Islet of Langerhans (tissue), 1 donor: ENCODE data around the gene PTGIR.
"Not testable (repeated sequence)": the region's sequence is repeated elsewhere in the genome, so short reads cannot be mapped to it uniquely, and the experiment has no call there.

Experiments
- FAIRE-seq: peaks from one replicate; lab custom pipeline; 2011; peaks lifted over from hg19 to GRCh38; lab: Jason Lieb, UNC

PTGIR gene

DNA sequence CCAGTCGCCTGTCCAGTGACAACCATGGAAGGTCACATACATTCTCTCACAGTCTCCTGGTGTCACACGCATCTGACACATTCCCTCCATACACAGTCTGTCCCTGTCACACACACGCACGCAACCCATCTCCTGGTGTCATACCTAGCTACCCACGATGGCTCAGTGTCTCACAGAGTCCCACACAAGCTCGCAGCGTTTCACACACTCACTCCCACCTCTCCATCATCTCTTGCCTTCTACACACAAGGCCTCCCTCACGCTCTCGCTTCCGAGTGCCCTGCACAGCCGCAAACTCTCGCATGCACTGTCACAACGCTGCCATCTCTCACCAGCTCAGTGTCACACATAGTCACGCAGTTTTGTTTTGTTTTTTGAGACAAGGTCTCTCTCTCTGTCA lies 12.3 kb upstream of the PTGIR start:
- no peak for FAIRE-seq

DNA sequence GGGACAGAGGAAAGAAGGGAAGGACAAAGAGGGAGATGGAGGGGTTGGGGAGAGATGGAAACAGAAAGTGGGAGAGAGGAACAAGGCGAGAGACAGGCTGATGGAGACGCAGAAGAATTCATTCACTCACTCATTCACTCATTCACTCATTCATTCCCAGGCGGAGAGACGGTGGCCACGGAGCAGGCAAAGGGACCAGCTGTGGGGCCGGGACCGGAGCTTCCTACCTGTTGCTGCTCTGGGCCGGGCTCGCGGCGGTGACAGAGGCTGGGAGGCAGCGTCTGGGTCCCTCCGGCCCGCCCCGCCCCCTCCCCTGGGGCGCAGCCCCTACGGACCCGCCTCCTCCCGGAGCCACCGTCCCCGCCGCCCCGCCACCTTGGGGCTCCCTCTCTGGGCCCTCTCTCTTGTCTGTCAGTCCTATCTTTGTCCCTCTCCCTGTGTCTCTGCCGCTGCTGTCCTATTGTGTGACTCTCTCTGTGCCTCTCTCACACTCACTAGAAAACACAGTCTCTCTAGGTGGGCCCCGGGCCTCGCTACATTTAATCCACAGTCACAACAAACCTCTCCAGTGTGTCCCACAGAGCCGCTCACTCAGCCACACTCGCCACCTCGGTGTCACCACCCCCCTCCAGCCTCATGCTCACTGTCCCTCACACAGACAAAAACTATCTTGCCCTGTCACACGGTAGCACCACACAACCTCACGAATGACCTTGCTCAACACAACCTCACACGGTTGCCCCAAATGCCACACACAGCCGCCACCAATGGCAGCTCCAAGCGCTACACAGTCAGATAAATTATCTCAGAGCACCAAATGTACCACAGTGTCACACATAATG lies 11.3 kb upstream of the PTGIR start, which contains the start of gene GNG8:
GNG8 (minus strand) TSS at position 283 of the 842 bp plus-strand sequence. CDS start 1,520 bp downstream, outside the sequence.
- FAIRE-seq, result no peak

DNA sequence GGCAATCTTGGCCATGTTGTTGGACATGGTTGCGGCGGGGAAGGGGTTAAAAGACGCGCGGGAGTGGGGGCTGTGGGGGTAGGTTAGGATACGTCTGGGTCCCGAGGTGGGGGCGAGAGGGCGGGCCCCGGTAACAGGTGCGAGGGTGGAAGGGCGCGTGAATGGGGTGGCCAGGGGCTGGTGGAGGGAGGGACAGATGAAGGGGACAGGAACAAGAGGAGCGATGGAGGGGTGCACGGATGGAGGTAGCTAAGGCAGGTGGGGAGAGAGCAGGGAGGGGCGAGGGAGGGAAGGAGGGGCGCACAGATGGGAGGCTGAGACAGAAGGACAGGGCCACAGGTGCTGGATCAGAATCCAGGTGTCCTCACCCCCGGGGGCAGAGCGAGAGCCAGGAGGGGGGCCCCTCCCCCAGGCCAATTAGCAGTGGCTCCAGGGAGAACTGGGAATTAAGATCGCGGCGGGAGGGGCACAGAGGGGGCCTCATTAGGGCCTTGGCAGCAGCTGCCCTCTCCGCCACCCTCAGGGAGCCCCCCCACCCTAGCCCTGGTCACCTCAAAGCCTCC lies 9.8 kb upstream of the PTGIR start:
- FAIRE-seq, result no peak

DNA sequence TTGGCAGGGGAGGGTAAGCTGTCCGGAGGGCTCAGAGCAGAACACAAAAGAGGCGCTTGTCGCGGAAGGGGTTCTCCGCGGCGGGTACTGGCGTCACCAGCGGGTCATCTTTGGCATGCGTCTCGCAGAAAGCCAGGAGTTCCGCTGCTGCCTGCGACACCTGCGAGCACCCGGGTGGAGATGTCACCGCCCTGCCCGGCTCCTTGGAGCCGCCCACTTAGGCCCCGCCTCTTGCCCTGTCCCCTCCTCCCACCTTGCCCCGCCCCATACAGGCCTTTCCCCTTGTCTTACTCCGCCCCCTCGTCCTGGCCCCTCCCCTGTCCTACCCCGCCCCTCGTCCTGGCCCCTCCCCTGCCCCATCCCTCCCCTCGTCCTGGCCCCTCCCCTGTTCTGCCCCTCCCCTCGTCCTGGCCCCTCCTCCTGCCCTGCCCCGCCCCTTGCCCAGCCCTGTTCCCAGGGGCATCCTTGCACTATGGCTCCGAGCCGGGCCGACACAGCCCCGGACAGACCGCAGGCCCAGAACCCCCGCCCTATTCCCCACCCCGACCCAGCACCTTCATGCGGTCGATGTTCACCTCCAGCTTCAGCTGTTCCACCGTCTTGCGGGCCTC lies 9.3 kb upstream of the PTGIR start:
- no peak for FAIRE-seq

DNA sequence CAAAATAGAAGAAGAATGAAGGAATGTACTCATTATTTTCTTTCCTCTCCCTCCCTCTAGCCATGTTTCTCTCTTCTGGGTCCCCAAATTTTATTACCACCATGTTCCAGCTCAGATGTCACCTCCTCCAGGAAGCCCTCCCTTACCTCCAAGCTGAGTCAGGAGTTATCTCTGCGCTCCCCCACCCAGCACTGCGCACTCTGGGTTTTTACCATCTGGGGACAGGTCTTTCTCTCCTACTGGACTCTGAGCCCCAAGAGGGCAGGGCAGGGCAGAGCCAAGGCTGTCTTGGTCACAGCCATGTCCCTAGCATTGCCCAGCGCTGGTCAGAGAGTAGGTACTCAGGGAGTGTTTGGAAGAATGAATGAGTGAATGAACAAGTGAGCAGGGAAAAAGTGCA lies 8.2 kb upstream of the PTGIR start:
- FAIRE-seq, result no peak

DNA sequence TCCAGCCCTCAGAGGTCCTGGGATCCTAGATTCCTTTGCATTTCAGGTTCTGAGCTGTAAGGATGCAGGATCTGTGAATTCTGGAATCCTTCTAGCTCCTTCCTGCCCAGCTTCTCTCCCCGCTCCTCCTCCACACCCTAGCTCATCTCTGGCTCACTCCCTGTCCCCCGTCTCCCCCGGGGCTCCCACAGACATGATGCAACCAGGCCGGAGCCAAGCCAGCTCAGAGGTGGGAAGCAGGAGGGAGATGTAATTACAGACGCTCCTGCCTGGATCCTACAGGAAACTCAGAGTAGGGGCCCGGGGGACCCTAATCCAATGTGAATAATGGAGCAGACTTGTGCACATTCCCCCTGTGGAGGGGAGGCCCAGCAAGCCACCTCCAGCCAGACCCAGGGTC lies 6.6 kb upstream of the PTGIR start:
- FAIRE-seq, result no peak

DNA sequence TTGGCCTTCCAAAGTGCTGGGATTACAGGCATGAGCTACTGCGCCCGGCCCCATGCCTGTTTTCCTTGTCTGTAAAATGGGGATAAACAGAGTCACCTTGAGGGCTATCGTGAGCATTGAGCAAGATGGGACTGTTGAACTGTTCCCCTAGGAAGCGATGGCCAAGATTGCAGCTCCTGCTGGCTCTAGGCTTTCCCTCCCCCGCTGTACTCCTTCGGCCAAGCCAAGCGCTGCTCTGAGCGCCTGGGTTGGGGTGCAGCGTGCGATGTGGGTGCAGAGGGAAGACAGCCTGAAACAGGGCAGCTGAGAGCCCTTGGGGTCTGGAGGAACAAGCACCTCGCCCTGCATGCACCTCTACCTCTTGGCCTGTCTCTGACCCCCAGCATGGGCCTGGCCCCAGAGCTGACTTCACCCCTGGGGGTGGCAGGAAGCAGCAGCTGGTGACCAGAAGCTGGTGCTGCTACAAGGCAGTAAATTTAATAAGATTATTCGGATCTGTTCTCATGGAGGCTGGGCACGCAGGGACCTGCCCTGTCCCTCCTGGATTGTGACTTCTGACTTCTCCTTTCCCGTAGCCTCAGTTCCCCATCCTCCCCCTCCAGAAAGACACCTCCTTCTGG lies 5.8 kb upstream of the PTGIR start:
- no peak for FAIRE-seq

DNA sequence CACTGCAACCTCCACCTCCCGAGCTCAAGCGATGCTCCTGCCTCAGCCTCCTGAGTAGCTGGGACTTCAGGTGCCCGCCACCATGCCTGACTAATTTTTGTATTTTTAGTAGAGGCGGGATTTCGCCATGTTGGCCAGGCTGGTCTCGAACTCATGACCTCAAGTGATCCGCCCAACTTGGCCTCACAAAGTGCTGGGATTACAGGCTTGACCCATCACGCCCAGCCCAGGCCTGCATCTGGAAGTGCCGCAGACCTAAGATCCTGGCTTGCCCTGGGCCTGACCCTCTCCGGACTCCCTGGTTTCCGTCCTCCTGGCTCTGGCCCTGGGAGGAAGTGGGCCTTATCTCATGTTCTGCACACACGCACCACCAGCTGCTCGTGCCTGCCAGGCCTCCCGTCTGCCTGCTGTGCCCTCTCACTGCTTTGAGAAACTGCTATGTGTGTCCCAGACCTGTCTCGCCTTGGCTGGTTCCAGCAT lies 4.7 kb upstream of the PTGIR start:
- FAIRE-seq, result no peak

DNA sequence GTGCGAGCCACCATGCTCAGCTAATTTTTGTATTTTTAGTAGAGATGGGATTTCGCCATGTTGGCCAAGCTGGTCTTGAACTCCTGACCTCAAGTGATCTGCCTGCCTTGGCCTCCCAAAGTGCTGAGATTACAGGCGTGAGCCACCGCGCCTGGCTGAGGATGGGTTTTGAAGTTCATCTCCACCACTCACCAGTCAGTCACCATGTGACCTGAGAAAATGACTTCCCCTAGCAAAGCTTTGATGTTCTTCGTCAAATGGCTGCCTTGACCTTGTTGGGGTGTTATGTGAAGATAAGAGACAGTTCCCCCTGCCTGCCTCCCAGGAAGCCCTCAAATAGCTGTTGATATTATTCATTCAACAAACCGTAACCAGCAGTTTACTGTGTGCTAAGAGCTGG lies 4.1 kb upstream of the PTGIR start:
- FAIRE-seq, result not testable (repeated sequence)

DNA sequence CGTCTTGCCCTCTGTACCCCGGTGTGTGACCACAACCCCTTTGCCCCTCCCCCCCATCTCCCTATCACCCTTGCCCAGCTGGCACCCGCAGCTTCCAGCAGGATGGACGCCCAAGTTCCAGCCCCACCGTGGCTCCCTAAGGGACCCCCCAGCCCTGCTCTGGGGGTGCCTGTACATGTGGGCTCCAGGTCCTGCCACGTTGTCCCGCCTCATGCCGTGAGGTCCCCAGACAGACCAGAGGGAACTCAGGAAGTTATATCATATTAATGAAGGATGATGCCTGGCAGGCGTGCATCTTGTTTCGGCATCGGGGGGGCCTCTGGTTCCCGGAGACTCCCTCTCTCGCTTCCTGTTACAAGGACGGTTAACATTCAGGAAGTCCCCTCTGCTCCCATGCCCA lies 1.6 kb upstream of the PTGIR start:
- FAIRE-seq, result no peak

DNA sequence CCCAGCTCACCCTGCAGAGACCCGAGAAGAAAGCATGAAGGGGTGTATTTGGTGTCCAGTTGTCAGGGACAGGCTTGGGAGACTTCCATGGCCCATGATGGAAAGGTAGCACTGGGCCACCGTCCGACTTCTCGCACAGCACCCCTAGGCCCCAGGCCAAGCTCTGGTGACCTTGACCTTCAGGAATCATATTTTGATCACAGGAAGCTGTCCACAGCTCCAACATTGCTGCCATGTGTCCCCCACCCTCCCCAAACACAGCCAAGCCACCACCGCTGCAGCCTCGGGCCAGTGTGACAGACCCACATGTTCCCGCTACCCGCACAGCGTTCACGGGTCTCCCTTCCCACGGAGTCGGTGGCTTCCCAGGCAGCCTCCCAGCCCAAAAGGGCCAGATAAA lies 842 bp upstream of the PTGIR start:
- FAIRE-seq, result no peak

DNA sequence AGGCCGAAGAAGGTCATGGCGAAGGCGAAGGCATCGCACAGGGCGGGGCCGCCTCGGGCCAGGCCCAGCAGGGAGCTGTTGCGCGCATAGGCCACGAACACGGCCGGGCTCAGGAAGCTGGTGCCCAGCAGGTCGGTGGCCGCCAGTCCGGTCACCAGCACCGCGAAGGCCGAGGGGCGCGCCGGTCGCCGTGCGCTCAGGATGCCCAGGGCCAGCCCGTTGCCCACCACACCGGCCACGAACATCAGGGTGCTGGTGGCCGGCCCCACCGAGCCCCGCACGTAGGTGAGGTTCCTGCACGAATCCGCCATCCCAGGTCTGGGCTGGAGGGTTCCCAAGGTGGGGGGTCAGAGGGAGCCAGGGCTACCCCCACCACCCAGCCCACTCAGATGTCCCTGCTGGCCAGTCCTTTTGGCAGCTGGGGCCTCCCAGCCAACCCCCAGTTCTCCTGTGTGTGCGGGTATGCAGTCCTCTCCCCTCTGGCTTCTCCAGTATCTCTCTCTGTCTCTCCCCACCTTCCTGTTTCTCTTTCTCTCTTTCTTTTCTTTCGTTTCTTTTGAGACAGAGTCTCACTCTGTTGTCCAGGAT lies 880 bp downstream of the PTGIR start:
- no peak for FAIRE-seq

DNA sequence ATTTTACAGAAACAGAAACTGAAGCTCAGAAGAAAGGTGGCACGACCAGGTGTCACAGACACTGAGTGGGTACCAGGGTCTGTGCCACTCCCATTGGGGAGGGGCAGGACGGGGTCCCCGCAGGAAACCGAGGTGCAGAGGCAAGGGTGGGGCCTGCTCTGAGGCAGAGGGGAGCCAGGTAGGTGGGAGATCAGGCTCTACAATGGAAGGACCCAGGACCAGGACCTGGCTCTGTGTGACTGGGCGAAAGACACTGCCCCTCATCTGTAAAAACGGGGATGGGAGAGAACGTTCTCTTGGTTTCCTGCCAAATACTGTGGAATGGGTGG lies 2.8 kb downstream of the PTGIR start:
- FAIRE-seq, result no peak

DNA sequence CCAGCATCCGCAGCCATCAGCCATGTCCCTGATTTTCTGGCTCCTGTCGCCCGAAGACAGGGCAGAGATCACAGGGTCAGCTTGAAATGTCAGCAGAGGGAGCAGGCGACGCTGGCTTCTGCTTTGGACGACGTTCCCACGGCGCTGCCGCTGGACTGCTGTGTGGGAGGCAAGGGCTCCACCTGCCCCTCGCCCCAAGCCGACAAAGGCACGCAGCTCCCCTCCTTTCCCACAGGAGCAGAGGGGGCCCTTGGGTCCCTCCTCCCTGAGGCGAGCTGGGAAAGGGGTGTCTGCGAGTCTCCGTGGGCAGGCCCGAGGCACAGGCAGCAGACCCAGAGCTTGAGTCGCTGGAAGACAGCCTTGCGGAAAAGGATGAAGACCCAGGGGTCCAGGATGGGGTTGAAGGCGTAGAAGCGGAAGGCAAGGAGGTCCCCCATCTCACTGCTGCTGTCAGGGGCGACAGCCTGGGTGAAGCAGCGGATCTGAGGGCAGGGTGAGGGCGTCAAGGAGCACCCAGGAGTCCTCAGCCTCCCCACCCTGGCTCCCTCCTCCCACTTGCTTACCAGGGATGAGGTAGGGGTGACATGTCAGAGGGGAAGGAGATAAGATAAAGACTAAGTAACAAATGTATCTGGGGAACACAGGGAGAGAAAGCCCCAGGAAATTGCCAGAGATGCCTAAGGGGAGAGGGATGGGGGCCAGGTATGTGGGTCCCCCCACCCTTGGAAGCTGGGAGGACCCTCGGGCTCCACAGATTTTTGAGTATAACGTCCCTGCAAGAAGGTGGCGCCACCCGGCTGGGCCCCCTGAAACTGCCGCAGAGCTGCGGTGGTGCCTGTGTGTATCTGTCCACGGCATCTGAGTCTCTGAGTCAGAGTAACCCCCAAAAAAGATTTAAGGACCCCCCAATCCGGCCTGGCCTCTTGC lies 3.4 kb downstream of the PTGIR start:
- no peak for FAIRE-seq

DNA sequence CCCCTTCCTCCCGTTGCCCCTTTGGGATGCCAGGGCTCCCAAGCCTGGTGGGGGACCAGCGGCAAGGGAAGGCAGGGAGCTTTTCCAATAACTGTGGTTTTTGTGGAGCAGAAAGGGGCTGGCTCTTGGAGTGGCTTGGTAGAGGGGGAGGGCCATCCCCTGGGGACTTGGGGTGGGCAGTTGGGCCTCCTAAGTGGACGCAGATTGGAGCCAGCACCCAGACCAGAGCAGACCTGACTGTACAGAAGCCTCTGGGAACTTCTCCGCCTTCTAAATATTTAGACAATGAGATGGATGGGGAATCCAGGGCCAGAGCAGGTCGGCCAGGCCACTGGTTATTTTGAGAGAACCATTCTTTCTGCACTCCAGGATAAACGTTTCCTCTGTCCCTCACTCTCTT lies 4.2 kb downstream of the PTGIR start:
- FAIRE-seq, result no peak

DNA sequence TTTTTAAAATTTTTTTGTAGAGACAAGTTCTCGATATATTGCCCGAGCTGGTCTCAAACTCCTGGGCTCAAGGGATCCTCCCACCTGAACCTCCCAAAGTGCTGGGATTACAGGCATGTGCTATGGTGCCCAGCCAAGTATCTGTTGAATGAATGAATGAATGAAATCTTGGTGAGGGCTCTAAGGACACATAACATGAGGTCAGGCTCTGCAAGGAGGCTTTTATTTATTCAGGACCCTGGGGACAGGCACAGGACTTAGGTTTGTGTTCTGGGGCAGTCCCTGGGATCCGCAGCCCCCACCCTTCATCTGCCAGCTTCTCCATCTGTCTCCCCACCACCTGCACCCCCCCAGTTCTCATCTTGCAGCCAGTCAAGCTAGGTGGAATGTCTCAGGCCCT lies 4.6 kb downstream of the PTGIR start:
- FAIRE-seq, result no peak

DNA sequence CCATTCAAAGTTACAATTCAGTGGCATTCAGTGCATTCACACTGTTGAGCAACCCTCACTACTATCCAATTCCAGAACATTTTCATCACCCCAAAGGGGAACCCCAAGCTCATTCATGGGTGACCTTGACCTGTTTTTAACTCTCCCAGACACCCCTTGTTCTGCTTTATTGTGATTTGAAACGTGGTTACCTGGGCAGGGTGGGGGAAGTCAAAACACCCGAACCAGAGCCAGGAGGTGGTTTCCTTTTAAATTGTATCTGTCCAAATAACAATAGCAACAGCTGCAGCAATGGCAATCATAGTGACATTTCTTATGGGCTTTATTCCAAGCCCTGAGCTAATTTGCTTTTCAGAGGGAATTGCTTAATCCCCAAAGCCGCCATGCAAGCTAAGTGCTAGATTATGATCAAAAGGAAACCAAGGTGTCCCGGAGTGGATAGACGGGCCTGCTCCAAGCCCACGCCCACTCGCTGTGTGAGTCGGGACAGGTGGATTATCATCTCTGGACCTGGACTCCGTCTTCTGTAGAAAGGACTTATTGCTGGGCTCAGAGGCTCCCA lies 6.1 kb downstream of the PTGIR start:
- no peak for FAIRE-seq

DNA sequence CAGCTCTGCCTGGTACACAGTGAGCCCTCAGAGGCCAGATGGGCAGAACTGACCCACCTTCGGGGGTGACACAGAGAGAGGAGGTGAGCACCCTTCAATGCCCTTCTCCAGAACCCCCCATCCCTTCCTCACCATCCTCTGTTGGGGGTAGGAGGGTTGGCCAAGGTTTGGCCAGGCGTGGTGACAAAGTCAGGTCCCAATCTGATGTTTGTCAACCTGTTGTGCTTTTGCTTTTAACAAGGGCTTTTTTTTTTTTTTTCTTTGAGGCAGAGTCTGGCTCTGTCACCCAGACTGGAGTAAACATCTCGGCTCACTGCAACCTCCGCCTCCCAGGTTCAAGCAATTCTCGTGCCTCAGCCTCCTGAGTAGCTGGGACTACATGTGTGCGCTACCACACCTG lies 7.3 kb downstream of the PTGIR start:
- no peak for FAIRE-seq

DNA sequence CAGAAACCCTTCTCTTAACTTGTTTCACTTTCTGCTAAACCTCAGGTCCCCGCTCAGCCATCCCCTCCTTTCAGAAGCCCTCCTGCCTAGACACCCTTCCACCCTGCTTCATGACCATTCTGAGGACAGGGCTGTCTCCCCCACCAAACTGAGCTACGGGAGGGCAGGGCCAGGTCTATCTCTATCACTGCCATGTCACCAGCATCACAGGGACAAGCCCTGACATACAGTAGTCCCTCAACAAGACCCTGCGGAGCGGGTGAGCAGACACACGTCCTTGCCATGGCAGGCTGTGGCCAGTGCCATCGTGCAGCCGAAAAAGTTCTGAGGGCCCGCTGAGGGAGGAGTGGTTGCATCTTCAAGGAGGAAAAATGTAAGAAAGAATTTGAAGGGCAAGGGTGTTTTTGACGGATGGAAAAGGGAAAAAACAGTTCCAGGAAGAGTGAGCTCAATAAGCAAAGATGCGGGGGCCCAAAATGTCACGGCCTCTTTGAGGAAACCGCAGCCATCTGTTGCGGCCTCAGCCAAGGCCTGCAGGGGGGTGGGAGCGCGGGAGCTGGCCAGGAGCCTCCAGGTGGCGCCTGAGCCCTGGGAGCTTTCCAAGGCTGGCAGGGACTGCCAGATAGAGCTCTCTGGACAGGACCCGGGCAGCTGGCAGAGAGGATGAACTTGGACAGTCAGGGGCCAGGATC lies 8.1 kb downstream of the PTGIR start:
- FAIRE-seq, result no peak

DNA sequence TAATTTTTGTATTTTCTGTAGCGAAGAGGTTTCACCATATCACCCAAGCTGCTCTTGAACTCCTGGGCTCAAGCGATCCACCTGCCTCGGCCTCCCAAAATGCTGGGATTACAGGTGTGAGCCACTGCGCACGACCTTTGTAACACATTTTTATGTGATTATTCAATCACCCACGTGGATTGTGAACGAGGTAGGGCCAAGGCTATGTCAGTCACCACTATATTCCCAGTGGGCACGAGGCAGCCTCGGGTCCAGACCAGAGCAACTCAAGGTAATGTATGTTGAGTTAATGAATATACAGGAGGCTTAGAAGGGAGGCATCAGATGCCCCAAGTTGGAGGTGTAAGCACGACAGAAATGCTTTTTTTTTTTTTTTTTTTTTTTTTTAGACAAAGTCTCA lies 8.9 kb downstream of the PTGIR start:
- FAIRE-seq, result no peak
